Tibial nerve (tissue), 3 donors: Measurements from ENCODE around the gene MAX.

ENCODE experiments used
- CTCF ChIP-seq, 5 experiments: fragments of 200-600 bp in 3 of 5; fragments of 450-650 bp in 2 of 5; sonication (generic) in 3 of 5; IDR thresholded peaks; one replicate each; pipeline ENCODE4 v1.5.1; 2016 to 2019; ENCODE audit warnings: antibody characterized with exemption in 5 of 5, mild to moderate bottlenecking in 3 of 5, moderate library complexity in 2 of 5
- POLR2A ChIP-seq, 2 donors: fragments of 450-650 bp; IDR thresholded peaks; one replicate each; pipeline ENCODE4 v1.6.1; 2017; ENCODE audit warnings: antibody characterized with exemption in 2 of 2, mild to moderate bottlenecking in 2 of 2, moderate library complexity in 2 of 2

- no peak for TF ChIP-seq CTCF (IDR thresholded peaks at IDR 0.05)
- no peak for TF ChIP-seq POLR2A (IDR thresholded peaks at IDR 0.05)
Measured at GRCh38 chr14:65079201-65079600, 23.1 kb downstream of the MAX start.
